Astrocyte of the cerebellum (primary cell): Measurements from ENCODE around the gene FBXO28.

Source experiments
- DNase-seq: peaks from one replicate; pipeline ENCODE4 v3.0.0-alpha.2; 2011; ENCODE audit warnings: low read depth
- H3K4me3 ChIP-seq: 2 replicates; pipeline ENCODE4 v1.5.1; 2011; ENCODE audit warnings: mild to moderate bottlenecking, low read depth, low read length, moderate library complexity
- in situ Hi-C: cut with HindIII; loops from 2 replicates; pipeline ENCODE4 v1.10.0; 2017; ENCODE audit warnings: low sequenced_read_pairs
- TF ChIP-seq, protein P1 (sequence below): IDR thresholded peaks from 2 replicates; pipeline ENCODE4 v1.5.1; 2012; ENCODE audit warnings: low read length, low read depth, moderate library complexity, mild to moderate bottlenecking; ENCODE audit errors: missing control alignments

The FBXO28 gene

DNA sequence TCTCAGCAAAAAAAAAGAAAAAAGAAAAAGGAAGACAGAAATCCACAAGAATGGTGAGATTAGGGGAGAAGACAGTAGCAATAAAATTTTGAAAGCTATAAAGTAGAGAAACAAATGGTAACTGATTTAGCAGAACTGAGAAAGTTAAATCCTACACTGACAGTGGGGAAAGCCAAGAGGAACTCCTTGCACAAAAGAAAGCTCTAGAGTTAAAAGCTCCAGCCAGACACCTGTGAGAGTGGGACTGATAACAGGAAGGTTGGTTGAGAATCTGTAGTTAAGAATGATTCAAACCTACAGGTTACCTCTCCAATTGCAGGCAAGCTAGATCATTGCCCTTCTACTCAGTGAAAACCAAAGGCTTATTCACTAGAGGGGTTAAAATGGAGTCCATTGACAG is 23.6 kb downstream of the FBXO28 start:
- in situ Hi-C loops, result no loop called here
- DNase-seq, result no peak
- H3K4me3 ChIP-seq, result no peak overlapping the region
- TF ChIP-seq, protein P1, sequence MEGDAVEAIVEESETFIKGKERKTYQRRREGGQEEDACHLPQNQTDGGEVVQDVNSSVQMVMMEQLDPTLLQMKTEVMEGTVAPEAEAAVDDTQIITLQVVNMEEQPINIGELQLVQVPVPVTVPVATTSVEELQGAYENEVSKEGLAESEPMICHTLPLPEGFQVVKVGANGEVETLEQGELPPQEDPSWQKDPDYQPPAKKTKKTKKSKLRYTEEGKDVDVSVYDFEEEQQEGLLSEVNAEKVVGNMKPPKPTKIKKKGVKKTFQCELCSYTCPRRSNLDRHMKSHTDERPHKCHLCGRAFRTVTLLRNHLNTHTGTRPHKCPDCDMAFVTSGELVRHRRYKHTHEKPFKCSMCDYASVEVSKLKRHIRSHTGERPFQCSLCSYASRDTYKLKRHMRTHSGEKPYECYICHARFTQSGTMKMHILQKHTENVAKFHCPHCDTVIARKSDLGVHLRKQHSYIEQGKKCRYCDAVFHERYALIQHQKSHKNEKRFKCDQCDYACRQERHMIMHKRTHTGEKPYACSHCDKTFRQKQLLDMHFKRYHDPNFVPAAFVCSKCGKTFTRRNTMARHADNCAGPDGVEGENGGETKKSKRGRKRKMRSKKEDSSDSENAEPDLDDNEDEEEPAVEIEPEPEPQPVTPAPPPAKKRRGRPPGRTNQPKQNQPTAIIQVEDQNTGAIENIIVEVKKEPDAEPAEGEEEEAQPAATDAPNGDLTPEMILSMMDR, result no peak

GRCh38 chr1:224138198-224138597 is 24.3 kb downstream of the FBXO28 start:
- DNase-seq, result no peak
- in situ Hi-C loops, result no loop called here
- H3K4me3 ChIP-seq, result no peak overlapping the region
- TF ChIP-seq, protein P1, result no peak

DNA sequence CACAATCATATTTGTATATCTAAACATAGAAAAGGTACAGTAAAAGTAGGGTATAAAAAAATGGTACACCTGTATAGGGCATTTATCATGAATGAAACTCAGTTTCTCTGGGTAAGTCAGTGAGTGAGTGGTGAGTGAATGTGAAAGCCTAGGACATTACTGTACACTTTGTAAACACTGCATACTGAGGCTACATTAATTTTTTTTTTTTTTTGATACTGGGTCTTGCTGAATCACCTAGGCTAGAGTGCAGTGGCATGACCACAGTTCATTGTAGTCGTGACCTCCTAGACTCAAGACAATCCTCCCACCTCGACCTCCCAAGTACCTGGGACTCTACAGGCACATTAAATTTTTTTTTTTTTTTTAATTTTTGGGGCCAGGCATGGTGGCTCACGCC is 27.8 kb downstream of the FBXO28 start:
- no peak overlapping the region for H3K4me3 ChIP-seq
- in situ Hi-C loops, result no loop called here
- DNase-seq, result no peak
- TF ChIP-seq, protein P1, result no peak

DNA sequence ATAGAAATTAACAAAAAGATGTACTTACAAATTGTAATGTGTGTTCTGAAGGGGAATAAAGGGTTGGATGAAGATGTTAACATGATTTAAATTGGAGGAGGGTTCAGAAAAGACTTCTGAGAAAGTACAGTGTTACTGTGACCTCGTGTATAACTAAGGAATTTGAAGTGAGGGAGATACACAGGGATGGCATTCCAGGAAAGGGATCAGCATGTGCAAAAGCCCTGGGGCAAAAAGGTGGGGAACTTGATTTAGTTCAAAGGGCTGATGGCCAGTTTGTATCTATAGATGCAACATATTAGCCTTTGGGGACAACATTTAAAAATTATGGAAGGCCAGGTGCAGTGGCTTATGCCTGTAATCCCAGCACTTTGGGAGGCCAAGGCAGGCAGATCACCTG is 35.8 kb downstream of the FBXO28 start:
- DNase-seq, result no peak
- in situ Hi-C loops, result no loop called here
- TF ChIP-seq, protein P1, result no peak
- no peak overlapping the region for H3K4me3 ChIP-seq

GRCh38 chr1:224151117-224151516 is 37.2 kb downstream of the FBXO28 start:
- TF ChIP-seq, protein P1, result no peak
- H3K4me3 ChIP-seq, result no peak overlapping the region
- in situ Hi-C loops, result no loop called here
- DNase-seq, result no peak

- in situ Hi-C loops, result no loop called here
- DNase-seq, result no peak
- H3K4me3 ChIP-seq, result no peak overlapping the region
- TF ChIP-seq, protein P1, result no peak
These were observed 43.4 kb downstream of the FBXO28 start for GRCh38 chr1:224157316-224157715.

DNA sequence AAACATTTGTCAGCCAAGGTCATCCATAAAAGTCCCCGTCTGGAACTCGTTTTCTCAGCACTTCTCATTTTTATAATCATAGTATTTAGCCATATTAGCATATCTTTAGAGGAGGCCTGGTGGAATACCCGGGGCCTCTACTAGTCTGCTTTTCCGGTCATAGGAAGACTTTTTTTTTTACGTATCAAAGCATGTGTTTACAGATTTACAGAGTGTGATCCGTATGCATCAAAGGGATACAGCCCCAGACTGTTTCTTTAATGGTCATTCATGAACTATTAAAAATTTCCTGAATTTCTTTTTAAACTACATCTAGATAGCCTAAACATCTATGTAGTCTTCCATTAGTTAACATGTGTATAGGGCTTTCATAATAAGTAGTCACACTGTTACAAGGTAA is 45.6 kb downstream of the FBXO28 start:
- no peak overlapping the region for H3K4me3 ChIP-seq
- no peak for DNase-seq
- TF ChIP-seq, protein P1, result no peak
- in situ Hi-C loops, result no loop called here
